Mesothelial cell of epicardium (in vitro differentiated cells): Measurements from ENCODE around the gene POLR2J2. TPM values are rescaled to one million over a fixed set of nuclear protein-coding genes. Genes with fewer than 3 reads are reported as not detected.
"Not testable (repeated sequence)": the region's sequence is repeated elsewhere in the genome, so short reads cannot be mapped to it uniquely, and the experiment has no call there.

Source experiments
- DNase-seq, 2 experiments: peaks; one replicate each; pipeline ENCODE4 v3.0.0; 2021; ENCODE audit warnings: low spot score in 2 of 2; ENCODE audit not compliant: unreplicated experiment in 2 of 2
- H3K27ac Mint-ChIP-seq: 2 replicates; pipeline ENCODE4 v1.8.0; 2021; ENCODE audit warnings: mixed read lengths
- H3K27me3 Mint-ChIP-seq: 2 replicates; pipeline ENCODE4 v1.8.0; 2021; ENCODE audit warnings: low read depth, mixed read lengths
- H3K36me3 Mint-ChIP-seq: 2 replicates; pipeline ENCODE4 v1.8.0; 2021; ENCODE audit warnings: mixed read lengths
- H3K4me1 Mint-ChIP-seq: 2 replicates; pipeline ENCODE4 v1.8.0; 2021; ENCODE audit warnings: mixed read lengths
- H3K4me3 Mint-ChIP-seq: 2 replicates; pipeline ENCODE4 v1.8.0; 2021; ENCODE audit warnings: mild to moderate bottlenecking, moderate library complexity, mixed read lengths
- H3K9me3 Mint-ChIP-seq: 2 replicates; pipeline ENCODE4 v1.8.0; 2021; ENCODE audit warnings: mixed read lengths
- total RNA-seq: library from RNA; stranded (reverse); gene quantifications from 3 replicates; pipeline ENCODE4 v1.2.1, GENCODE V29; 2021

POLR2J2 gene
- total RNA-seq = 7.5 to 10.3 TPM (median 9.8 TPM) in 3 replicates

GRCh38 chr7:102671166-102671955 lies at the start of gene POLR2J2:
Gene POLR2J2 (minus strand): TSS chr7:102671663. CDS start chr7:102671601, 62 bp downstream.
- peak; percentile 86 to 92 for DNase-seq
- not testable (repeated sequence) for H3K4me1 Mint-ChIP-seq, H3K27me3 Mint-ChIP-seq, H3K9me3 Mint-ChIP-seq, H3K36me3 Mint-ChIP-seq
- peak within 1 kb of the TSS; percentile 79 for H3K27ac Mint-ChIP-seq
- peak within 1 kb of the TSS; percentile 78 for H3K4me3 Mint-ChIP-seq

DNA sequence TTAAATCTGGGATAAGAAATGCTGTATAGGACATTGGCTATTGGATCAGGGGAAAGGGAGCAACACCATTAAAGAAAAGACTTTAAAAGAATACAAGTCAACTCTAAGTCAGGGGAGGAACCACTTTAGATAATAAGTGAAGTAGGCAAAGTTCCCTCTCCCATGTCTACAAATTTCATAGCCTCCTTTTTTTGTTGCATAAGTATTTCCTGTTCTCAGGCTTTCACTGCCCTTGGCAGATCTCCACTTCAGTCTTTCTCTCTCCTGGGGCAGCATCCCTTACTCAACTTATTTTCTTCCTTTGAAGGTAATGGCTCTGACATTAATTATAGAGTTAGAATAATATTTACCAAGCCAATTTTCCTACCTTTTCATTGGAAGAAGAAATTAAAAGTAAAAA lies 47.0 kb upstream of the POLR2J2 start:
- H3K4me3 Mint-ChIP-seq, H3K27ac Mint-ChIP-seq, H3K4me1 Mint-ChIP-seq, H3K9me3 Mint-ChIP-seq, DNase-seq, H3K36me3 Mint-ChIP-seq: not testable (repeated sequence)
- H3K27me3 Mint-ChIP-seq = peaks cover 13% of the 10 kb centered on the region

DNA sequence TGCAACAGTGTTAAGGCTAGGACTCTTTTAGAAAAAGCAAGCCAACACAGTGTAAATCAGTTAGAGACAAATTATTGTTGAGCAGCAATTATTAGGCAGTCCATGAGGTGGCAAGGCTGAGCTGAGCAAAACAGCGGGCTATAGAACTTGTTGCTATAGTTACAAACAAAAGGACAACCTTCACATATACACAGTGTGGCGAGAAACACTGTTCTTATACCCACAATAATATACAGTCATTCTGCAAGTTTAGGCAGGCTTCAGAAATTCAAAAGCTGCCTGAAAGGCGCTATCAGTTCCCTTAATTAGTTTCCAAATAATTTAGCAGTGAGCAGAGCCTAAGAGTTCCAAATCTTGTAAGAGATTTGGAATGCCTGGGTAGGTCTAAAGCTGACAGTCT lies 44.3 kb upstream of the POLR2J2 start:
- H3K4me3 Mint-ChIP-seq, DNase-seq, H3K36me3 Mint-ChIP-seq, H3K9me3 Mint-ChIP-seq, H3K4me1 Mint-ChIP-seq, H3K27ac Mint-ChIP-seq: not testable (repeated sequence)
- H3K27me3 Mint-ChIP-seq = peaks cover 26% of the 10 kb centered on the region

- H3K4me3 Mint-ChIP-seq, H3K36me3 Mint-ChIP-seq, H3K9me3 Mint-ChIP-seq, H3K4me1 Mint-ChIP-seq, H3K27ac Mint-ChIP-seq, DNase-seq: not testable (repeated sequence)
- H3K27me3 Mint-ChIP-seq = peaks cover 25% of the 10 kb centered on the region
These were observed 43.5 kb upstream of the POLR2J2 start for GRCh38 chr7:102714774-102715522.

DNA sequence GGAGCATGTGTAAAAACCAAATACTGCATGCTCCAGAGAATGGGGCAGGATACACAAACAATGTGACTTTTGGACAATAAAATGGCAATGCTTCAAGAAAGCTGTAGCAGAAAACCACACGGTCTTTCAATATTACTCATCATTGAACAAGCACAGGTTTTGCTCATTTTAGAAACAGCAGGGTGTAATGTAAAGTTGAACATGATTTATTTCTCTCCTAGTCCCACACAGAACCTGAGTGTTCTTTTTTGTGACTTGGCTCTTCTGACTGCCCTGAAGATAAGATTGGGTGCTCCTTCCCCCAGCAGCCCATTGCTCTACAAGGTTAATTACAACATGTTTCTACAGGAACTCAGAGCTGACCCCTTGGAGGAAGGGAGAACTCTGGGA lies 42.2 kb upstream of the POLR2J2 start:
- not testable (repeated sequence) for H3K4me1 Mint-ChIP-seq

GRCh38 chr7:102713011-102713690 lies 41.7 kb upstream of the POLR2J2 start:
- H3K9me3 Mint-ChIP-seq, DNase-seq: not testable (repeated sequence)

More for the DNA sequence above, 42.2 kb upstream of the POLR2J2 start:
- not testable (repeated sequence) for H3K27ac Mint-ChIP-seq, H3K9me3 Mint-ChIP-seq, H3K4me3 Mint-ChIP-seq, DNase-seq, H3K36me3 Mint-ChIP-seq
- peaks cover 20% of the 10 kb centered on the region for H3K27me3 Mint-ChIP-seq

DNA sequence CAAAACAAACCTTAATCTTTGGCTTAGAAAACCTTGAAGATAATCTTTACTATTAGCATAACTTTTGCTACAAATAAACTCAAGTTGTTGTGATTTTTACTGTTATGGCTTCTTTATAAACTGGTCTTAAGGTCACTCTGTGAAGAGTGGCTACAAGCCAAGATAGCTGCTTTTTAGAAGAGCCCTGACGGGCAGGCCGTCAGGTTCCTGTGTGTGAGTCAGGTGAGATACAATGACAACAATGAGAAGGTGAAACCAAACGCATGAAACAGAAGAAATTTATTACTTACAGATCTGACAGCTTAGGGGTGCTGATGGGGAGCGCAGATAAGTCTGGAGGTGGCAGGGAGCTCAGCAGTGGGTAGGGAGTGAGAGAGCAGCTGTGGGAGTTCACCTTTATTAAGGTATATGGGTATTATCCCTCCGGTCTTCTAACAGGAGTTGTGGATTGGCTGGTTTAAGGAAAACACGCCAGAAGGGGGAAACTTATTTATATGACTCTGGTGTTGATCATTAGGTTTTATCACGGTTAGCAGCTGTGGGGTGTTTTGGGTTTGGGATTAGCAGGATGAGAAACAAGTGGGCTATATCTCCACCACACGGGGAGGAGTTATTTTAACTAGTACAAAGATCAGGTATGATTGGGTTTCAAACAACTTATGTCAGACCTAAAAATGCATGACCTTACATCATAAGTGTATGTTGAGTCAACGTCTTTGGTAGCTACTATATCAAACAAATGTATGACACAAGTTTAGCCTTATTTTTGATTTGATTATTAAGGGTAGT lies 27.7 kb upstream of the POLR2J2 start:
- not testable (repeated sequence) for H3K4me3 Mint-ChIP-seq, DNase-seq, H3K9me3 Mint-ChIP-seq, H3K36me3 Mint-ChIP-seq, H3K27ac Mint-ChIP-seq, H3K4me1 Mint-ChIP-seq
- H3K27me3 Mint-ChIP-seq = peaks cover 53% of the 10 kb centered on the region

More at GRCh38 chr7:102713011-102713690, 41.7 kb upstream of the POLR2J2 start:
- H3K4me3 Mint-ChIP-seq, H3K27ac Mint-ChIP-seq, H3K36me3 Mint-ChIP-seq, H3K4me1 Mint-ChIP-seq: not testable (repeated sequence)
- H3K27me3 Mint-ChIP-seq = peaks cover 20% of the 10 kb centered on the region

- peaks cover 61% of the 10 kb centered on the region for H3K27me3 Mint-ChIP-seq
- H3K36me3 Mint-ChIP-seq, H3K4me1 Mint-ChIP-seq, H3K27ac Mint-ChIP-seq, H3K9me3 Mint-ChIP-seq, H3K4me3 Mint-ChIP-seq, DNase-seq: not testable (repeated sequence)
These were observed 26.4 kb upstream of the POLR2J2 start for GRCh38 chr7:102697642-102698512.

- not testable (repeated sequence) for DNase-seq, H3K27ac Mint-ChIP-seq, H3K36me3 Mint-ChIP-seq, H3K4me1 Mint-ChIP-seq, H3K4me3 Mint-ChIP-seq, H3K9me3 Mint-ChIP-seq
- peaks cover 68% of the 10 kb centered on the region for H3K27me3 Mint-ChIP-seq
These were observed 24.5 kb upstream of the POLR2J2 start for GRCh38 chr7:102696009-102696408.

GRCh38 chr7:102695033-102695552 lies 23.6 kb upstream of the POLR2J2 start:
- not testable (repeated sequence) for H3K4me3 Mint-ChIP-seq

GRCh38 chr7:102694008-102694407 lies 22.5 kb upstream of the POLR2J2 start:
- not testable (repeated sequence) for H3K4me1 Mint-ChIP-seq, DNase-seq, H3K27ac Mint-ChIP-seq, H3K4me3 Mint-ChIP-seq, H3K9me3 Mint-ChIP-seq, H3K36me3 Mint-ChIP-seq
- peaks cover 51% of the 10 kb centered on the region for H3K27me3 Mint-ChIP-seq

More at GRCh38 chr7:102695033-102695552, 23.6 kb upstream of the POLR2J2 start:
- DNase-seq, H3K27ac Mint-ChIP-seq, H3K9me3 Mint-ChIP-seq, H3K36me3 Mint-ChIP-seq, H3K4me1 Mint-ChIP-seq: not testable (repeated sequence)
- H3K27me3 Mint-ChIP-seq = peaks cover 62% of the 10 kb centered on the region

- not testable (repeated sequence) for H3K27ac Mint-ChIP-seq, DNase-seq, H3K9me3 Mint-ChIP-seq, H3K36me3 Mint-ChIP-seq, H3K4me1 Mint-ChIP-seq, H3K4me3 Mint-ChIP-seq
- peaks cover 36% of the 10 kb centered on the region for H3K27me3 Mint-ChIP-seq
These were observed 19.1 kb upstream of the POLR2J2 start for GRCh38 chr7:102690602-102691001.
